Renal cortical epithelial cell (primary cell): ENCODE data around the gene NAALADL2. TPM values are rescaled to one million over a fixed set of nuclear protein-coding genes. Genes with fewer than 3 reads are reported as not detected.
"Not testable (repeated sequence)": the region's sequence is repeated elsewhere in the genome, so short reads cannot be mapped to it uniquely, and the experiment has no call there.

Experiments used
- DNase-seq: peaks from one replicate; pipeline ENCODE4 v3.0.0-alpha.2; 2011; ENCODE audit warnings: low read depth
- total RNA-seq: library from RNA; depleted of rRNA; stranded (reverse); fragments of >200 nt; gene quantifications from 2 replicates; pipeline ENCODE4 v1.2.3, GENCODE V29; 2014

NAALADL2 gene
- total RNA-seq, 1 donor from 2014 or later: 6.0 TPM

DNA sequence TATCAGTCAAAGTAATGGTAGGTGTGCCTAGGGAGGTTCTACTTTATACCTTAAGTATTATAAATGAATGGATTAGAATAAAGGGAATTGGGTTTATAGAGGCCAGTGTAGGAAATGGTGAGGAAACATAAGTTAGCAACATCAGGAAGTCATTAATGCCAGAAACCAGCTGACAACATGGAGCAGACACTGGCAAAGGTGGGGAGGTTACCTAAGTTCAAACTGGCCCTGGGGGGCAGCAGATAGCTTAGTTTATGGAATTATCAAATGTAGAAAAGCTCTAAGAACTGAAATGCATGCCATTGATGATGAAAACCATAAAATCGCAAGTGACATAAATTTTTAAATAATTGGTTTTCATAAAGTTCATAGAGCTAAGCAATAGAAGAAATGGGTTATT, 498.6 kb downstream of the NAALADL2 start:
- no peak for DNase-seq

DNA sequence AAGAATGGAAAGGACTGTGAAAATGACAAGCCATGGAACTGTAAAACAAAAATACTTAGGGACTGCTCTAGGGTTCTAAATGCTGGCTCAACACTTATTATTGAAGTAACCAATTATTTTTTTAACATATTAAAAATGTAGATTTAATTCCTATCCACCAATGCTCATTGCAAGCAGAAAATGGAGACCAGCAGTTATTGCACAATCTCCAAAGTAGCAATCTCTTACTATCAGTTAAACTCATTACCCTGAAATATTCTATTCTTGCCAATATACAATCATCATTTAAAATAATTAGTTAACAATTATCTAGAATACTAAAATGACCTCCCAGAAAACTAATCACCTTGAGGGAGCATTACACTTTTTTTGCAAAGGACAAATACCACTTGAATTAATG, 499.8 kb downstream of the NAALADL2 start:
- DNase-seq: no peak

DNA sequence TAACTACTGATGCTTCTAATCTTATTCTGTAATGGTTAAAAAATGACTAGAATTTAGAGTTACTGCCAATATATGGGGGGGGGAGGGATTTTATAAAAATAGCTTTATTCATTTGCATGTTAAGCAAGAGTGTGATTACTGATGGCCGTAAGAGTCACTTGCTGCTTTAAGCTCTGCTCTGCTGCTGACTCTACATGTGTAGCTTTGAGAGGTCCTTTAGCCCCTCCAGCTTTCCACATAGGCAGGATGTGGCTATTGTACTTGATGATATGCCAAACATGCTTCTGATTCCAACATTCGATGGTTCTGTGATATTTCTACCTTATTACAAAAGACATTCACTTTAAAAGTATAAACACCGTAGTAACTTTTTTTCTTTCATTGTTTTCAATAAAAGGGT, 511.3 kb downstream of the NAALADL2 start:
- not testable (repeated sequence) for DNase-seq

DNA sequence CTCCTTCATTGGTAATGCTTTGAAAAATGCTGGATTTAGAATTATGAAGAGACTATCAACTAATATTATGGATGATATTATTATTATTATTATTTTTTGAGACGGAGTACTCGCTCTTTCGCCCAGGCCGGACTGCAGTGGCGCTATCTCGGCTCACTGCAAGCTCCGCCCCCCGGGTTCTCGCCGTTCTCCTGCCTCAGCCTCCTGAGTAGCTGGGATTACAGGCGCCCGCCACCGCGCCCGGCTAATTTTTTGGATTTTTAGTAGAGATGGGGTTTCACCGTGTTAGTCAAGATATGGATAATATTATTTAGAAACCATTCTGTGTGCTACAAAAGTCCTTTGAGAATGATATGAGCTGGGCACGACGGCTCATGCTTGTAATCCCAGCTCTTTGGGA, 512.1 kb downstream of the NAALADL2 start:
- DNase-seq: not testable (repeated sequence)

DNA sequence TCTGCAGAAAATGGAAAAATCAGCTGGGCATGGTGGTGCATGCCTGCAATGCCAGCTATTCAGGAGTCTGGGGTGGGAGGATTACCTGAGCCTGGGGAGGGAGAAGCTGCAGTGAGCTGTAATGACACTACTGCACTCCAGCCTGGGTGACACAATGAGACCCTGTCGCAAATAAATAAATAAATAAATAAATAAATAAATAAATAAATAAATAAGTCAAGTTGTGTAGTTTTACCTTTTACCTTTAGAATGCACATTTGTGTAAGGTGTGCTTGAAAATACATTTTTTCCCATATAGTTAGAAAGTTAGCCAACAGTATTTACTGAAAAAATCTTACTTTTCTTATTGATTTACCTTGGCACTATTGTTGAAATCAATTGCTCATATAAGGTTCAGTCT, 515.6 kb downstream of the NAALADL2 start:
- no peak for DNase-seq

DNA sequence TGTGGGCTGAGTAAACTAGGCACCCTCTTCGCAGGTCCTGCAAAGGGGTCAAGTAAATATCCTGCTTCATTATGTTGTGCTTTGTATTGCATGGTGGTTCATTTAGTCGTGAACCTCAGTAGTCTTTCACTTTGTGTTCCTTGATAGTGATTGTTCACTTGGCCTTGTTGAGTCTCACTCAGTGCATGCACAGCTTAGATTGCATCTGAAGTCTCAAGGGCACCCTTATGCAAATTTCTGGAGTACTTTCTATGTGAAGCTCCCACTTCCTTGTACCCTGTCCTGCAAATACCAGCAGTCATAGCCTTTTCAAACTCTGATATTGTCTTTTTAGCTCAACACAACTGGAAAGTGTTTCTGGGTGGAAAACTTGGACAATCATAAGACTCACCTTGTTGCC, 519.2 kb downstream of the NAALADL2 start:
- DNase-seq: no peak

DNA sequence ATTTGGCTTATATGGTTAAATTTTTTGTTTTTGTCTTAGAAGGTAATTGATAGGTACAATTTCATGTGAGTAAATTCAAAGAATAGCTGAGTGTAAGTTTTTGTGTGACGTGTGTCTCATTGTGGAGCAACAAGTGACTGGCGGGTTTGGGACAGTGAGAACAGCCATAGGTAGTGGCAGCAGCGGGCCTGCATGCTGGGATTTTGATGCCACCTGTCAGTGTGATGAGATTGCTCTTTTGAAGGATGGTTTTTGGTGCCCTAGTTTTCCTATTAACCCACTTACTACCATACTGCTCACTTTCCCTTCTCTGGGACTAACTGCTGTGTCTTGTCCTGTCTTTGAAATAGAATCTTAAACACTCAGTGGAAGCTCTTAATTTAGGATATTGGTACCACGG, 522.6 kb downstream of the NAALADL2 start:
- DNase-seq: no peak

DNA sequence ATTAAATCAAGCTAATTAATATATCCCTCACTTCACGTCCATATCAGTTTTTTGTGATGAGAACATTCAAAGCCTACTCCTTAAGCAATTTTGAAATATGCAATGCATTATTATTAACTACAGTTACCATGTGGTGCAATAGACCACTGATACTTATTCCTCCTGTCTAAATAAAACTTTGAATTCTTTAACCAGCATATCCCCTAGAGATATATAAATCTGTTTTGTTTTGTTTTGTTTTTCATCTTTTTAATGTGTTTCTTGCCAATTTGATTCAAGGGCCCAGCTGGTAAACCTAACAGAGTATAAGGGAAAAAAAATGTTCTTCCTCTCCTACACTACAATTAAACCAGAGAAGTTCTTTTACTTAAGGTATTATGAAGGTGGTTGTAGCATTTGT, 524.2 kb downstream of the NAALADL2 start:
- DNase-seq: no peak

DNA sequence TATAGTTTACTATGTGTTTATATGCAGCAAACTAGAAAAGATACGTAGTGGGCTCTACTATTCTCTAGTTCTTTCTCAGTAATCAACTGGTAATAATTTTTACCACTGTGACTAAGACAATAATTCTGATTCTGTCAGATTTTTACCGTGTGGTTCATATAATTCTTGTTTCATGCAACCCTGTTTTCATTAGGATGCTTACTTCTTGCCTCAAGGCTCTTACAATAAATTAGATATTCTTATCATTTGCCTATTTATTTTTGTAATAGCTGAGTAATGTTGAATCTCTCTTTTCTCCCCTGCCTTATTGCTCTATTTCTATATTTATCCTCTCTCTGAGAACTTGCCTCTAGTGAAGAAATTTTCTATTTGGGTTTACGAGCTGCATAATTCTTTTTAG, 524.7 kb downstream of the NAALADL2 start:
- no peak for DNase-seq

DNA sequence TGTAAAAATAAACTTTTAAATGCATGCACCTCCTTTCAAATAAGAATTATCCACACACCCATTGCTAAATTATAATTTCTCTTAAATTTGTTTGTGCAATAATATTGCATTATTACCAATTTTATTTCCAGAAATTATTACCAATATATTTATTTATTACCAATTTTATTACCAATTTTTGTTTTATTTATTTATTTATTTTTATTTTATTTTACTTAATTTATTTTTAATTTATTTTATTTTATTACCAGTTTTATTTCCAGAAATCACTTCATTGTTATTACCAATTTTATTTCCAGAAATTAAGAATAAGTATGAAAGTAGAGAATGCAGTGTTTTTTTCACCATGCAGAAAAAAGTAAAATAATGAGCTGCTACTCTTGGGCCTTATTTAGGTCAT, 525.4 kb downstream of the NAALADL2 start:
- no peak for DNase-seq

DNA sequence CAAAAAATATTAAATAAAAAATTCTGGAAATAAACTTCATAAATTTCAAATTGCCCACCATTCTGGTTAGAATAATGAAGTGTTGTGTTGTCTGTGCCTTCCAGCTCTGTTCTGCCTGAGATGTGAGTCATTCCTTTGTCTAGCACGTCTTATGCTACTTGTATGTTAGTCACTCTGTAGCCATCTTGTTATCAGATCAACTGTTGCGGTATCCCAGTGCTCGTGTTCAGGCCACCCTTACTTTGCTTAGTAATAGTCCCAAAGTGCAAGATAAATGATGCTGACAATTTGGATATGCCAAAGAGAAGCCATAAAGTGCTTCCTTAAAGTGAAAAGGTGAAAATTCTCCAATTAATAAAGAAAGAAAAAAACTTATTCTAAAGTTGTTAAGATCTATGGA, 527.5 kb downstream of the NAALADL2 start:
- peak; percentile 65 for DNase-seq

DNA sequence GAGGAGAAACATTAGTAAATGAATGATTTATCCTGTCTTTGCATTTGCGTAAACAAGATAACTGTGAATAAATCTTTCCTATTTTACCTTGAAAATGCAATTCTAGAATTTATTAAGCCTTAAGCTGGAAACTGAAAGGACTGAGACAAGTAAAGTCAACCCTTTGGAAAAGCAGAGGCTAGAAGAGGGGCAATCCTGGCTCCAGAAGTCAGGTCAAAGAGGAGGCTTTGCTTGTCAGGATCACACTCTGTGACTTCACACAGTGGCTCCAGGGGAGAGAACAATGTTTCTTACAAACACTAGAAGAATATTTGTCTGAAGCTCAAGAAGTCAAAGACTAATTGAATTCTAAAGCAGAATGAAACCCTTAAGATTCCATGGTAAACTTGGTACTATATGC, 530.4 kb downstream of the NAALADL2 start:
- DNase-seq: no peak

DNA sequence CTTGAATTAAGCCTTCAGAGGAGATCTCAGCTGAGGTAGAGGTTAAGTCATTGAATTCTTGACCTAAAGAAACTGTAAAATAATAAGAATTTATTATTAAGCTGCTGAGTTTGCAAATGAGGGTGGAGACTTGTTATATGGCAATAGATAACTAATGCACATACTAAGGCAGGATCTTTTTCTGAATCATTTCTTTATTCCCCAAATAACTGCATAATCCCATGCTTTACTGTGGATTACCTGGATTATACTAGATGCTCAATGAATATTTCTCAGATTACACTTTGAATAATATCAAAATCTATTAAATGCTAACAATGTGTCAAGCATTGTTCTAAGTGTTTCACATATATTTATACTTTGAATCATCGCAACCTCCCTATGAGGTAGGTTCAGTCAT, 532.5 kb downstream of the NAALADL2 start:
- DNase-seq: no peak

DNA sequence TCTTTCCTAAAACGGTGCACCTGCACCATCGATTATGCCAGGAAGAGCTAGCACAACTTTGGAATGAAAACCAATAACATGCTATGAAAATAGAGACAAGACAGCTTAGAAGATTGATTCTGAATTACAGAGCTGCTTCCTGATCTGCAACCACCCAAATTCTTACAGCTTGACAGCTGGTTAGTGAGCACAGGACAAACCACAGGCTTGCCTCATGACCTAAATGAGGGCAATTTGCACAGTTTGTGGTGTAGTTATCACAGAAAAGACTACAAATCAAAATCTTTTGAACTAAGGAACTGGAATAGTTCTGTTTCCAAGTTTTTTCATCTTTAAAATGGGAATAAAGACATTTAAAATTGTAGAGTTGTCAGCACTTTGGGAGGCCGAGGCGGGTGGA, 533.5 kb downstream of the NAALADL2 start:
- DNase-seq: peak; percentile 12

DNA sequence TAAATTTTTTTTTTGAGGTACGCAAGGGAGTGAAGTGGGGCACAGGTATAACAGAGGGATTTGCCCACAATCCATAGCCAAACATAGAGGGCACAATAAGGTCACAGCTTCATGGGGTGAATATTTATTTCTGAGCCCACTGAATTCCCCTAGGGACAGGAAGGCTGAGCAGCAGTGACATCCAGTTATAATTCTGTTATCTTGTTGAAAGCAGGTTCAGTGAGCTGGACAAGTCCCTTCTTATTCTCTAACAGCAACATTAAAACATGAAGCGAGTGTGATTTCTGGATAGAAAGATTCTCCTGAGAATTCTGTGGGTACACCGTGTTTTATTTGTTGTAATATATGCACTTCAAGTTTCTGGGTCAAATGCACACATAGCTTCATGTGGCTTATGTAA, 538.2 kb downstream of the NAALADL2 start:
- DNase-seq: no peak

DNA sequence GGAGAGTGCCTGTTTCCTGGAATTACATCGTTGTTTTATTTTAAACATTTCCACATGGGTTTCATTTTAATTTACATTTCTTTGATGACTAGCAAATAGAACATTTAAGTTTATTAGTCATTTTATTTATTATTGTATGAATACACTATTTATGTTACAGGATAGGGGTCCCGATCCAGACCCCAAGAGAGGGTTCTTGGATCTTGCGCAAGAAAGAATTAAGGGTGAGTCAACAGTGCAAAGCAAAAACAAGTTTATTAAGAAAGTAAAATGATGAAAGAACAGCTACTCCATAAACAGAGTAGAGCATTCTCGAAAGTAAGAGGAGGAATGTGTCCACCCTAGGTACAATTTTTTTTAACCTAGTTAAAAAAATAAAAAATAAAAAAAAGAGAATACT, 539.5 kb downstream of the NAALADL2 start:
- DNase-seq: peak; percentile 25

DNA sequence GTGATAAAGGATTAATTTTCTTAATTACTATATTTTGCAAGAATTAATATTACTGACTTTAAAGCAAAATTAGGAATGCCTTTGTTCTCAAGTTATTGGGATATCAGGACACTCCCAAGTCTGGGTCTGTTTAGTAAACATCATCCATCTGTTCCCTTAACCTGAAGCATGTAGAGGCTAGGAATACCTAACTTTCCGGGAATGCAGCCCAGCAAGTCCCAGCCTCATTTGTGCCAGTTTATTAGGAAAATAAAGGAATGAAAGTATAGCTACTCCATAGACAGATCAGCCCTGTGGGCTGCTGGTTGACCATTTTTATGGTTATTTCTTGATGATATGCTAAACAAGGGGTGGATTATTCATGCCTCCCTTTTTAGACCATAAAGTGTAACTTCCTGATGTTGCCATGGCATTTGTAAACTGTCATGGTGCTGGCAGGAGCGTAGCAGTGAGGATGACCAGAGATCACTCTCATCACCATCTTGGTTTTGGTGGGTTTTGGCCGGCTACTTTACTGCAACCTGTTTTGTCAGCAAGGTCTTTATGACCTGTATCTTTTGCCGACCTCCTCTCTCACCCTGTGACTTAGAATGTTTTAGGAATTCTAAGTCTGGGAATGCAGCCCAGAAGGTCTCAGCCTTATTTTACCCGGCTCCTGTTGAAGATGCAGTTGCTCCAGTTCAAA, 540.2 kb downstream of the NAALADL2 start:
- DNase-seq: peak; percentile 3

DNA sequence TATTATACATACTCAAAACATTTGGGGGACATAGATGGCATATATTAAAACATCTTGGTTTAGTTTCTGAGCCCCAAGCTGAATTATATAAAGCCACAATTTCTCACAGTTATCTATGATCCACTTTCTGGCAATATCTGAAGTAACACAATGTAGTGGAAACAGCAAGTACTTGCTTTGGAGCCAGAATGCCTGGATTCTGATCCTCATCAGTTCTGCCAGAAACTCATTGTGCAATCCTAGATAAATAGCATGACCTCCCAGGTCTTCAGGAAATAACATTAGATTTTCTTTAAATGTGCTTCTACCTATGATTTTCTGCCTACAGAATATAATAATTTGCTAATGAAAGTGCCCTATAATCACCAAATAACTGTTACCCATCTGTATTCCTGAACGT, 544.9 kb downstream of the NAALADL2 start:
- DNase-seq: peak; percentile 2

DNA sequence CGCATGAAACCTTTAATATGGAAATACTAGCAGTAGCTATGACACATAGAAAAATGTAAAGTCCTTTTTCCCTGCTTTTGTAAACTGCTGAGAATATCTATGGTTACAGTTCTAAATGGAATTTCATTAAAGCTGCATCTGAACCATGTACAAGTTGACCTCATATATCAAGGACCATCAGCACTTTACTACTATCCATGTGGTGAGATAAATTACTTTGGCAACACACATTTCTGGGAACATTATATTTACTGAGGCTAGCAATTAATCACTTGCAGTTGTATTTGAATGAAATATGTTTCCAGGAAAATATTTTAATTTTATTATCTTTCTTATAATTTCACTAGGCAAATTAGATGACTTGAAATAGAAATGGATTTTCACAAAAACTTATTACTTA, 545.5 kb downstream of the NAALADL2 start:
- DNase-seq: no peak

DNA sequence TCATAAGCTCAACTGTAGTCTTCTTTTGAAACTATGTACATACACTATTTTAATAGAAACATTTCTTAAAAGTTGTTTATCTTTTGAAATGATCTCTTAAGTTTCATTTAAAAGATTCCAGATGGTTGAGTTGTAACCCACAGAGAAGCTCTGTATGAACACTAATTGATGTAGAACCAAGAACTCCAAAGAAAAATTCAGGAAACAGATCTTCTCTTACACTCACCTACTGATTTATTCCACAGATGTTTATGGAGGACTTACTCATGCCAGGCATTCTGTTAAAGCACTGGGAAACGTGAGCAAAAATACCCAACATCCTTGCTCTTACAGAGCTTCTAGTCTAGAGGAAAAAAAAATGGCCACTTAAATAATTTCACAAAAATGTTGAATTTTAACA, 551.1 kb downstream of the NAALADL2 start:
- no peak for DNase-seq

DNA sequence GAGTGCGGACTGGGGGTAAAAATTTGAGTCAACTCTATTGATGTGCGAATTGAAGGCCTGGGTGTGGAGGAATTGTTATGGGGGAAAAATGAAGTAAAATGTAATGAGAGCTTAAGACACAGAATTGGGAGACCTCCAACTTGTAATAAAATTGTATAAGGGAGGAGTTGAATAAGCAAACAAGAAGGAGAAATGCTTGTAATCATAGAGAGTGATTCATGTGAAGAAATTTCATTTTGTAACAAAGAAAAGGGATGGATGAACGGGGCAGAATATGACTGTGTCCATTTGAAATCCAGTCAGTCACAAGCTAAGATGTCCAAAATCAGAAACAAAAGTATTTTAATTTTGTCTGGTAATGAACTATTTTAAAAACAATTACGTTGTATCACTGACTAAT, 552.3 kb downstream of the NAALADL2 start:
- DNase-seq: no peak

DNA sequence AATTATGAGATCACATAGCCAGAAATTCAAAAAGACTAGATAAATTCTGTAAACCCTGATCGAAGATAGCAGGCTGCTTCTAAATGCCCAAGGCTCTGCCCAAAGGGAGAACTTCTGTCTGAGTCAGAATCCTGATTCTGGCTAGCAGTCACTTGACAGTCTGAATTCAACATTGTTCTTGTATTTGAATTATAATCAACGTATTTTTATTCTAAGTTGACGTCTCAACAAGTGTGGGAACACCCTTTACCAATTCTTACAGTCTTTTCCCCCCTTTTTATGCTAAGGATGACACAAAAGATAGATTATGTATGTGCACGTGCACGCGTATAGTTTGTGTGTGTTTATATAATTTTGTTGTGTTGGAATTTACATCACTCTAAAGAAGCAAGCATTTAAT, 552.8 kb downstream of the NAALADL2 start:
- no peak for DNase-seq

DNA sequence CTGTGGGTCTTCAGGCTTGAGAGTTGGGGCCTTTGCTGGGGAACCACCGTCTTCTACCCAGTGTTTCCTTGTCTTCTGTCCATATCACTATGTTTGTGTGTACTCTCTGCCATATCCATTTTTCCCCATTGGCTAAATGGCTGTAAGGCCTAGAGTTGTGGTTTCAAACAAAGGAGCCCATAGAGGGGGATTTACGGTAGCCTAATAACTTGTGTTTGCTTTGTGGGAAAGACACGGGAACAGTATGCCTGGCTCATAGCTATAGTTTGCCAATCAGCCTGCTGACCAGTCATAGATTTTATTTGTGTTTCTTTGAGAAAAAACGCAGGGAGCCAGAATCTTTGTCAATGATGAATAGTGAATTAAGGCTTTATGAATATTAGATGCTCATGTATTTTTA, 554.8 kb downstream of the NAALADL2 start:
- no peak for DNase-seq

DNA sequence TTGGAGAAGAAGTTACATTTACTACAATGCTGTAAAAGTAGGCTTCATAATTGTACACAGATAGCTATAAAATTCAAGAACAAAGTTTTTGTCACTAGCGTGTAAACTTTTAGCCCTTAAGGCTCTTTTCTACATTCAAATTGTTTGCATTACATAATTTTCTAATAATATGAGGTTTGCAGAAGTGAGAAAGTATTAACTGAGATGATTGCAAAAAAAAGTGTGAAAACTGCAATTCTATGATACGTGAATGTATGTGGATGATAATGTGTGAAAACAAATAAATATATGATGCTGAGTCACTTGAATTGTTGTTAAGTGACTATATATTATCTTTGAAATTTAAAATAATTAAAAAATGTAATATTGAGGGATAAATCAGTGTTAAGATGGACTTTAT, 557.5 kb downstream of the NAALADL2 start:
- DNase-seq: no peak
